ENCODE measurements around the gene CHI3L1. TPM values are rescaled to one million over a fixed set of nuclear protein-coding genes. Genes with fewer than 3 reads are reported as not detected.

Gene CHI3L1
- total RNA-seq, 1 experiment from 2014 or later: not detected

DNA sequence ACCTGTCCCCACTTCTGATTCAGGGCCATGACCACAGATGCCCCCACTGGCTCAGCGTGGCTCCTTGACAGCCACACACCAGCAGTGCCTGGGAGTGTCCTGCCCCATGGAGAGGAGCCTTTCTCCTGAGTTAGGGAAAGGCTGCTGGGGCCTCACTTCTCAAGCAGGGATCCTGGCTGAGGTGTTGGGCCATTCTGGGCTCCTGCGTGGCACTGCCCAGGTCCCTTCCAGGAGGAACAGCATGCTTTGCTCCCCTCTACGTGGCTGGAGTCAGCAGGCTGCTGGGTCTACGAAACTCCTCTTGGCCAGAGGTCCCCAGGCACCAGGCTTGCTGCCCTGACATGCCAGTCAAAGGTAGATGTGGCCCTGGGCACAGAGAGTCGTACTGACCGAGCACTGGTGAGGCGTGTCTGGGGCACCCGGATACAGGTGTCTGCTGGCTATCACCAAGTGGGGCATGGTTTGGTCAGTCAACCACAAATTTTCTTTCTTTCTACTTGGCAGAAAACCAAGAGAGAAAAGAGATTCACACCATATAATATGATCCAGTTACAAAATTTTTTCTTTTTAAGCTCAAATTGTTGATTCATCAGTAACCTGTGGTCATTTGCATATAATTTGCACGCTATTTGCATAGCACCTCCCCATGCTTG is 54.8 kb downstream of the CHI3L1 start:
- DNase-seq (ENCODE audit: low read depth, low spot score): no peak
- ATAC-seq: no peak
- BruUV-seq (replicated peaks): no TSS peak
- no peak for TF ChIP-seq ELF1 (IDR thresholded peaks at IDR 0.05; ENCODE audit: borderline replicate concordance, low read depth)
- TF ChIP-seq TCF7L2 (IDR thresholded peaks at IDR 0.05; ENCODE audit: borderline replicate concordance, extremely low read depth, insufficient read depth, insufficient read length): no peak
- TF ChIP-seq, protein P1, sequence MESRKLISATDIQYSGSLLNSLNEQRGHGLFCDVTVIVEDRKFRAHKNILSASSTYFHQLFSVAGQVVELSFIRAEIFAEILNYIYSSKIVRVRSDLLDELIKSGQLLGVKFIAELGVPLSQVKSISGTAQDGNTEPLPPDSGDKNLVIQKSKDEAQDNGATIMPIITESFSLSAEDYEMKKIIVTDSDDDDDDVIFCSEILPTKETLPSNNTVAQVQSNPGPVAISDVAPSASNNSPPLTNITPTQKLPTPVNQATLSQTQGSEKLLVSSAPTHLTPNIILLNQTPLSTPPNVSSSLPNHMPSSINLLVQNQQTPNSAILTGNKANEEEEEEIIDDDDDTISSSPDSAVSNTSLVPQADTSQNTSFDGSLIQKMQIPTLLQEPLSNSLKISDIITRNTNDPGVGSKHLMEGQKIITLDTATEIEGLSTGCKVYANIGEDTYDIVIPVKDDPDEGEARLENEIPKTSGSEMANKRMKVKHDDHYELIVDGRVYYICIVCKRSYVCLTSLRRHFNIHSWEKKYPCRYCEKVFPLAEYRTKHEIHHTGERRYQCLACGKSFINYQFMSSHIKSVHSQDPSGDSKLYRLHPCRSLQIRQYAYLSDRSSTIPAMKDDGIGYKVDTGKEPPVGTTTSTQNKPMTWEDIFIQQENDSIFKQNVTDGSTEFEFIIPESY (IDR thresholded peaks at IDR 0.05; ENCODE audit: extremely low read depth, insufficient replicate concordance, low read length): no peak
- TF ChIP-seq ZNF274 (IDR thresholded peaks at IDR 0.05; ENCODE audit: low read depth, low read length): no peak
- no peaks in the 10 kb centered on the region for H3K27me3 ChIP-seq (ENCODE audit: insufficient read depth, low read length)
- no peaks in the 10 kb centered on the region for H3K9me3 ChIP-seq (ENCODE audit: control insufficient read depth in 1 of 2, insufficient read depth in 1 of 2, low read depth in 1 of 2, low read length in 2 of 2)
- intact Hi-C loops (cut with micrococcal nuclease): no loop called here
- H3K4me3 ChIP-seq (replicated peaks in 1 of 2; ENCODE audit: low read depth in 1 of 2, low read length in 2 of 2): no peak overlapping the region
- H3K9me2 ChIP-seq (ENCODE audit: insufficient read depth): no peaks in the 10 kb centered on the region
- H3K79me2 ChIP-seq (ENCODE audit: insufficient read depth, low read length): no peaks in the 10 kb centered on the region
- CTCF ChIA-PET: interaction anchor here (1.4 to 3.1 kb wide), 2 partner anchors 10 to 17 kb away, joined by 4 to 12 read pairs; no protein-coding TSS in a partner anchor
- no peaks in the 10 kb centered on the region for H3K36me3 ChIP-seq (ENCODE audit: control insufficient read depth in 1 of 2, insufficient read depth in 2 of 2, low read length in 2 of 2)
- no peak overlapping the region for H3K4me2 ChIP-seq (ENCODE audit: low read length)
- no peaks in the 10 kb centered on the region for H4K20me1 ChIP-seq (ENCODE audit: insufficient read depth)
- POLR2A ChIA-PET: no interaction called here
- H3K27ac ChIP-seq (ENCODE audit: low read depth, low read length): no peak overlapping the region
- RAD21 ChIA-PET (ENCODE audit: low non-redundant PET in 1 of 2, low total read pairs in 2 of 2, uncharacterized antibody in 2 of 2, unreplicated experiment in 2 of 2): no interaction called here
- peaks cover 16 to 47% of the 10 kb centered on the region in 2 experiments; a peak in 3 of 4 replicates for H3K4me1 ChIP-seq (ENCODE audit: control insufficient read depth in 1 of 2, insufficient read depth in 2 of 2, low read length in 2 of 2)
- no peak overlapping the region for H3K9ac ChIP-seq (ENCODE audit: low read length)
- H2AFZ ChIP-seq (ENCODE audit: low read depth, low read length, poor library complexity, severe bottlenecking): no peak overlapping the region

DNA sequence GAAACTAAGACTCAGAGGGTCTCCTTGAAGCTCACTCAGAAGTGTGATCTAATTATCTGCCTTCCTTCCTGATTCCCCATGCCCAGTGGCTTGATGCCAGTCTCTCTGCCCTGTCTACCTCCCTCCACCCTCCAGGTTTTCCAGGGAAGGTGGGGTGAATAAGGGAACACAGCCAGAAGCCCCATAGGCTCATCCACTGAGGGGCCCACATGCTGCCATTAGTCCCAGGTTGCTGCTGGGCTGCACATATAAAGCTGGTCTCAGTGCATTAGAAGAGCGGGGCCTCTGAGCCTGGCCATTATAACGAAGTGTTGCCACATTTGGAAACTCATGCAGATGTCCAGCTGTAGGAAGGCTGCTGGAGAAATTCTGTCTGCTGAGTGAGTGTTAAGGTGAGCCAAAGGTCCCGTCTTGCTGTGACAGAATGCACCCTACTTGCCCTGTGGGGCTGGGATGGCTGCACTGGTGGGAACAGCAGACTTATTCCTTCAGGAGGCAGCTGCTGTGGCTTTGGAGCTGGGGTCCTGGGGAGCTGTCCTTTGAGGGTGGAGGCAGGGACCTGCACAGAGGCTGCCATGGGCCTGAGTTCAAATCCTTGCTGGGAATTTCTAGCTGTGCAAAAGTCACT is 56.0 kb downstream of the CHI3L1 start:
- RAD21 ChIA-PET (ENCODE audit: low non-redundant PET in 1 of 2, low total read pairs in 2 of 2, uncharacterized antibody in 2 of 2, unreplicated experiment in 2 of 2): no interaction called here
- H2AFZ ChIP-seq (ENCODE audit: low read depth, low read length, poor library complexity, severe bottlenecking): no peak overlapping the region
- no peaks in the 10 kb centered on the region for H4K20me1 ChIP-seq (ENCODE audit: insufficient read depth)
- intact Hi-C loops (cut with micrococcal nuclease): no loop called here
- H3K9me2 ChIP-seq (ENCODE audit: insufficient read depth): no peaks in the 10 kb centered on the region
- H3K9me3 ChIP-seq (ENCODE audit: control insufficient read depth in 1 of 2, insufficient read depth in 1 of 2, low read depth in 1 of 2, low read length in 2 of 2): no peaks in the 10 kb centered on the region
- H3K4me2 ChIP-seq (ENCODE audit: low read length): no peak overlapping the region
- POLR2A ChIA-PET: no interaction called here
- H3K36me3 ChIP-seq (ENCODE audit: control insufficient read depth in 1 of 2, insufficient read depth in 2 of 2, low read length in 2 of 2): no peaks in the 10 kb centered on the region
- H3K9ac ChIP-seq (ENCODE audit: low read length): no peak overlapping the region
- H3K4me1 ChIP-seq (ENCODE audit: control insufficient read depth in 1 of 2, insufficient read depth in 2 of 2, low read length in 2 of 2): peaks cover 21 to 58% of the 10 kb centered on the region in 2 experiments; a peak in 3 of 4 replicates
- H3K79me2 ChIP-seq (ENCODE audit: insufficient read depth, low read length): no peaks in the 10 kb centered on the region
- no peak overlapping the region for H3K27ac ChIP-seq (ENCODE audit: low read depth, low read length)
- no peak for DNase-seq (ENCODE audit: low read depth, low spot score)
- no peak for ATAC-seq
- no peaks in the 10 kb centered on the region for H3K27me3 ChIP-seq (ENCODE audit: insufficient read depth, low read length)
- no peak overlapping the region for H3K4me3 ChIP-seq (replicated peaks in 1 of 2; ENCODE audit: low read depth in 1 of 2, low read length in 2 of 2)
- BruUV-seq (replicated peaks): no TSS peak
- CTCF ChIA-PET: interaction anchor here (1.0 to 1.7 kb wide), 2 partner anchors 17 to 42 kb away, joined by 4 to 6 read pairs; no protein-coding TSS in a partner anchor
- TF ChIP-seq CEBPB (IDR thresholded peaks at IDR 0.05; ENCODE audit: low read depth) (no peak), TCF7L2 (IDR thresholded peaks at IDR 0.05; ENCODE audit: borderline replicate concordance, extremely low read depth, insufficient read depth, insufficient read length) (no peak), EZH2phosphoT487 (IDR thresholded peaks at IDR 0.05; ENCODE audit: borderline replicate concordance) (no peak), EZH2 (IDR thresholded peaks at IDR 0.05) (no peak), POLR2A (IDR thresholded peaks at IDR 0.05; ENCODE audit: borderline replicate concordance, extremely low read depth, insufficient read depth, insufficient read length) (no peak), ELF1 (IDR thresholded peaks at IDR 0.05; ENCODE audit: borderline replicate concordance, low read depth) (no peak), YY1 (IDR thresholded peaks at IDR 0.05; ENCODE audit: extremely low read depth, insufficient replicate concordance, low read depth, low read length) (no peak), SP1 (IDR thresholded peaks at IDR 0.05; ENCODE audit: low read depth) (no peak), SRF (IDR thresholded peaks at IDR 0.05; ENCODE audit: low read depth) (no peak), POLR2AphosphoS5 (IDR thresholded peaks at IDR 0.05; ENCODE audit: low read depth, low read length) (no peak), SIN3A (IDR thresholded peaks at IDR 0.05; ENCODE audit: low read depth) (no peak), EGR1 (IDR thresholded peaks at IDR 0.05; ENCODE audit: low read depth) (no peak)
- TF ChIP-seq, protein P2, sequence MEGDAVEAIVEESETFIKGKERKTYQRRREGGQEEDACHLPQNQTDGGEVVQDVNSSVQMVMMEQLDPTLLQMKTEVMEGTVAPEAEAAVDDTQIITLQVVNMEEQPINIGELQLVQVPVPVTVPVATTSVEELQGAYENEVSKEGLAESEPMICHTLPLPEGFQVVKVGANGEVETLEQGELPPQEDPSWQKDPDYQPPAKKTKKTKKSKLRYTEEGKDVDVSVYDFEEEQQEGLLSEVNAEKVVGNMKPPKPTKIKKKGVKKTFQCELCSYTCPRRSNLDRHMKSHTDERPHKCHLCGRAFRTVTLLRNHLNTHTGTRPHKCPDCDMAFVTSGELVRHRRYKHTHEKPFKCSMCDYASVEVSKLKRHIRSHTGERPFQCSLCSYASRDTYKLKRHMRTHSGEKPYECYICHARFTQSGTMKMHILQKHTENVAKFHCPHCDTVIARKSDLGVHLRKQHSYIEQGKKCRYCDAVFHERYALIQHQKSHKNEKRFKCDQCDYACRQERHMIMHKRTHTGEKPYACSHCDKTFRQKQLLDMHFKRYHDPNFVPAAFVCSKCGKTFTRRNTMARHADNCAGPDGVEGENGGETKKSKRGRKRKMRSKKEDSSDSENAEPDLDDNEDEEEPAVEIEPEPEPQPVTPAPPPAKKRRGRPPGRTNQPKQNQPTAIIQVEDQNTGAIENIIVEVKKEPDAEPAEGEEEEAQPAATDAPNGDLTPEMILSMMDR (IDR thresholded peaks at IDR 0.05 in 2 of 3, conservative IDR thresholded peaks at IDR 0.05 in 1 of 3; ENCODE audit: borderline replicate concordance in 1 of 3, insufficient read depth in 1 of 3, low read depth in 2 of 3, low read length in 2 of 3): no peak
